HepG2 (cell line): ENCODE data around the gene CDHR4. TPM values are rescaled to one million over a fixed set of nuclear protein-coding genes. Genes with fewer than 3 reads are reported as not detected.
A peak's percentile ranks its signal among the peaks of the same experiment; 100 is the strongest.

Source experiments
- ASH2L ChIP-seq: fragments of 300-600, 200-600 bp; sonication (generic); IDR thresholded peaks from 2 replicates; pipeline ENCODE4 v1.7.0; 2017; ENCODE audit warnings: low read depth, mild to moderate bottlenecking, moderate library complexity, mixed read lengths, low read length; ENCODE audit not compliant: insufficient read length
- CBX1 ChIP-seq: IDR thresholded peaks from one replicate; pipeline ENCODE4 v1.6.1; 2016; ENCODE audit warnings: antibody characterized with exemption, low read depth
- ESRRA ChIP-seq: sonication (generic); formaldehyde crosslinking; IDR thresholded peaks from 2 replicates; pipeline ENCODE4 v1.5.1; 2020; ENCODE audit warnings: mild to moderate bottlenecking, low read depth, missing genetic modification reagents
- FIP1L1 ChIP-seq: fragments of 200-400 bp; formaldehyde crosslinking; IDR thresholded peaks from 2 replicates; pipeline ENCODE4 v1.6.1; 2018; ENCODE audit warnings: low read depth, mild to moderate bottlenecking, low read length, moderate library complexity, borderline replicate concordance; ENCODE audit not compliant: insufficient read depth
- HMGXB4 ChIP-seq, 2 experiments: sonication (generic) in 1 of 2; formaldehyde crosslinking in 1 of 2; IDR thresholded peaks; 2 replicates each; pipeline versions ENCODE4 v1.4.0 to v1.6.1; 2018 to 2020; ENCODE audit warnings: missing genetic modification reagents in 2 of 2, borderline replicate concordance in 1 of 2, low read depth in 1 of 2, mild to moderate bottlenecking in 1 of 2, missing biosample characterization in 1 of 2
- JUND ChIP-seq: sonication (generic); formaldehyde crosslinking; IDR thresholded peaks from 2 replicates; pipeline ENCODE4 v1.8.0; 2022; ENCODE audit warnings: mild to moderate bottlenecking, missing genetic modification reagents
- KIAA2018 ChIP-seq: sonication (generic); formaldehyde crosslinking; IDR thresholded peaks from 2 replicates; pipeline ENCODE4 v1.5.0; 2020; ENCODE audit warnings: mild to moderate bottlenecking, missing genetic modification reagents, borderline replicate concordance
- REPIN1 ChIP-seq: sonication (generic); formaldehyde crosslinking; IDR thresholded peaks from 2 replicates; pipeline ENCODE4 v1.8.0; 2022; ENCODE audit warnings: missing genetic modification reagents, low read depth, mild to moderate bottlenecking, borderline replicate concordance
- TARDBP ChIP-seq: sonication (generic); formaldehyde crosslinking; IDR thresholded peaks from 2 replicates; pipeline ENCODE4 v1.8.0; 2022; ENCODE audit warnings: mild to moderate bottlenecking, missing genetic modification reagents
- THAP11 ChIP-seq: IDR thresholded peaks from 2 replicates; pipeline ENCODE4 v1.6.1; 2016; ENCODE audit warnings: missing biosample characterization, missing genetic modification reagents
- ZNF205 ChIP-seq: IDR thresholded peaks from 2 replicates; pipeline ENCODE4 v1.6.1; 2018; ENCODE audit warnings: missing biosample characterization, missing genetic modification reagents
- ZNF570 ChIP-seq: sonication (generic); formaldehyde crosslinking; IDR thresholded peaks from 2 replicates; pipeline ENCODE4 v1.4.0; 2020; ENCODE audit warnings: mild to moderate bottlenecking, missing genetic modification reagents, borderline replicate concordance
- ZNF7 ChIP-seq: IDR thresholded peaks from 2 replicates; pipeline ENCODE4 v1.6.1; 2016; ENCODE audit warnings: missing biosample characterization, missing genetic modification reagents
- ZUFSP ChIP-seq: sonication (generic); formaldehyde crosslinking; IDR thresholded peaks from 2 replicates; pipeline ENCODE4 v1.9.0; 2021; ENCODE audit warnings: missing genetic modification reagents, mild to moderate bottlenecking, borderline replicate concordance
- polyA plus RNA-seq, 8 experiments: library from polyadenylated mRNA; depleted of rRNA in 3 of 8; stranded (reverse) in 7 of 8; unstranded in 1 of 8; fragments of >200 nt; fragmentation: Illumina TruSeq in 4 of 8; extraction: Trizol in 4 of 8; gene quantifications; 2 replicates each; pipeline versions ENCODE4 v1.2.1 to v1.2.3, GENCODE V29; 2011 to 2016; ENCODE audit warnings: low read depth in 4 of 8, missing spikeins in 1 of 8, mixed read lengths in 1 of 8; ENCODE audit not compliant: insufficient read depth in 1 of 8
- total RNA-seq, 5 experiments: library from RNA; depleted of rRNA; stranded (reverse); fragments of >200 nt; fragmentation: Illumina TruSeq; extraction: Trizol; gene quantifications; 2 replicates each; pipeline ENCODE4 v1.2.3, GENCODE V29; 2016; ENCODE audit warnings: low read depth in 1 of 5

CDHR4 gene
- total and polyA plus RNA-seq, 2 of the 13 experiments (the other 11 are each of a cell fraction or from before 2014, with no cell fraction given): 0.21 TPM; not detected in 1

- TF ChIP-seq ZUFSP (no peak), CBX1 (no peak), THAP11 (peak; percentile 33; the same call in 1 of the 2 replicates), HMGXB4 (CRISPR knock-in tag; IDR thresholded peaks at IDR 0.05; ENCODE audit: borderline replicate concordance in 1 of 2, low read depth in 1 of 2) (no peak), JUND (CRISPR knock-in tag) (no peak), TARDBP (CRISPR knock-in tag) (0 out of 2 replicates have a peak, but pooled peaks have one; percentile 34), ZNF7 (CRISPR knock-in tag) (0 out of 2 replicates have a peak, but pooled peaks have one; percentile 12), ESRRA (CRISPR knock-in tag) (no peak), ASH2L (peak; percentile 20), KIAA2018 (CRISPR knock-in tag) (no peak), REPIN1 (CRISPR knock-in tag) (0 out of 2 replicates have a peak, but pooled peaks have one; percentile 33), FIP1L1 (no peak), ZNF570 (CRISPR knock-in tag) (no peak), ZNF205 (CRISPR knock-in tag) (0 out of 2 replicates have a peak, but pooled peaks have one; percentile 61)
These were observed 45.0 kb upstream of the CDHR4 start (continued) for GRCh38 chr3:49844464-49845183.
